OCI-LY1 (cell line): Measurements from ENCODE around the gene RAET1E.

Experiments used
- H2AFZ ChIP-seq: fragments of 200-600 bp; sonication (generic), shearing (Covaris generic); 2 replicates; pipeline ENCODE4 v1.6.0; 2014; ENCODE audit warnings: antibody characterized with exemption, mild to moderate bottlenecking, low read length
- H3F3A ChIP-seq: fragments of 200-600 bp; sonication (generic), shearing (Covaris generic); 2 replicates; pipeline ENCODE4 v1.6.0; 2014; ENCODE audit warnings: mild to moderate bottlenecking, antibody characterized with exemption, low read length, moderate library complexity; ENCODE audit not compliant: insufficient read depth
- H3K27ac ChIP-seq: fragments of 200-600 bp; sonication (generic); 2 replicates; pipeline ENCODE4 v1.5.1; 2014; ENCODE audit warnings: low read length, mixed run types, mild to moderate bottlenecking, low read depth; ENCODE audit not compliant: poor library complexity, severe bottlenecking
- H3K27me3 ChIP-seq: fragments of 200-600 bp; sonication (generic); 2 replicates; pipeline ENCODE4 v1.6.0; 2014; ENCODE audit warnings: antibody characterized with exemption, mild to moderate bottlenecking, low read length, moderate library complexity; ENCODE audit not compliant: insufficient read depth
- H3K36me3 ChIP-seq: fragments of 200-600 bp; sonication (generic); 2 replicates; pipeline ENCODE4 v1.6.1; 2014; ENCODE audit warnings: mild to moderate bottlenecking, antibody characterized with exemption, low read length, moderate library complexity, mixed read lengths; ENCODE audit not compliant: insufficient read depth
- H3K4me1 ChIP-seq: fragments of 200-600 bp; sonication (generic); 2 replicates; pipeline ENCODE4 v1.5.1; 2014; ENCODE audit warnings: mild to moderate bottlenecking, low read length, moderate library complexity; ENCODE audit not compliant: insufficient read depth, severe bottlenecking
- H3K4me2 ChIP-seq: fragments of 200-600 bp; sonication (generic), shearing (Covaris generic); 2 replicates; pipeline ENCODE4 v1.6.1; 2014; ENCODE audit warnings: low read length
- H3K4me3 ChIP-seq: fragments of 200-600 bp; sonication (generic); 2 replicates; pipeline ENCODE4 v1.5.1; 2014; ENCODE audit warnings: low read length, low read depth, mild to moderate bottlenecking, mixed read lengths; ENCODE audit not compliant: poor library complexity, severe bottlenecking
- H3K79me2 ChIP-seq: fragments of 200-600 bp; shearing (Covaris generic); 2 replicates; pipeline ENCODE4 v1.6.1; 2016; ENCODE audit warnings: mixed run types, low read length, mixed read lengths; ENCODE audit not compliant: insufficient read depth
- H3K9ac ChIP-seq: fragments of 200-600 bp; sonication (generic), shearing (Covaris generic); 2 replicates; pipeline ENCODE4 v1.6.1; 2014; ENCODE audit warnings: mild to moderate bottlenecking, low read length, mixed read lengths
- H3K9me2 ChIP-seq: fragments of 200-600 bp; sonication (generic), shearing (Covaris generic); 2 replicates; pipeline ENCODE4 v1.6.1; 2014; ENCODE audit warnings: low read depth, mild to moderate bottlenecking, low read length, mixed read lengths
- H3K9me3 ChIP-seq: fragments of 200-600 bp; shearing (Covaris generic); 2 replicates; pipeline ENCODE4 v1.6.1; 2014; ENCODE audit warnings: low read length, mixed read lengths
- H4K20me1 ChIP-seq: fragments of 200-600 bp; sonication (generic), shearing (Covaris generic); 2 replicates; pipeline ENCODE4 v1.6.0; 2016; ENCODE audit warnings: mild to moderate bottlenecking, low read length; ENCODE audit not compliant: insufficient read depth
- CTCF ChIP-seq: fragments of 200-600 bp; sonication (generic), shearing (Covaris generic); IDR thresholded peaks from 2 replicates; pipeline ENCODE4 v1.5.1; 2017; ENCODE audit warnings: mild to moderate bottlenecking, antibody characterized with exemption, low read length, moderate library complexity, mixed read lengths
- EZH2 ChIP-seq: fragments of 200-600 bp; sonication (generic), shearing (Covaris generic); IDR thresholded peaks from 2 replicates; pipeline ENCODE4 v1.8.0; 2017; ENCODE audit warnings: borderline replicate concordance, mixed run types, mild to moderate bottlenecking, antibody characterized with exemption, low read length, moderate library complexity, mixed read lengths

RAET1E gene

GRCh38 chr6:149859938-149860337, 38.0 kb downstream of the RAET1E start:
- no peak for TF ChIP-seq EZH2
- no peak for TF ChIP-seq CTCF
- no peak overlapping the region for H3K27ac ChIP-seq

GRCh38 chr6:149859368-149859767, 38.5 kb downstream of the RAET1E start:
- H3K36me3 ChIP-seq = no peaks in the 10 kb centered on the region
- H3K9ac ChIP-seq = no peak overlapping the region
- H3K4me3 ChIP-seq = no peak overlapping the region
- H3K9me3 ChIP-seq = no peaks in the 10 kb centered on the region
- H3K4me2 ChIP-seq = no peak overlapping the region
- no peaks in the 10 kb centered on the region for H3F3A ChIP-seq
- H3K79me2 ChIP-seq = no peaks in the 10 kb centered on the region
- peaks cover 6% of the 10 kb centered on the region for H3K4me1 ChIP-seq
- H3K9me2 ChIP-seq = no peaks in the 10 kb centered on the region
- no peak overlapping the region for H2AFZ ChIP-seq
- H3K27me3 ChIP-seq = 0 out of 2 replicates have a peak, but pooled peaks cover 10% of the 10 kb centered on the region
- H3K27ac ChIP-seq = no peak overlapping the region
- TF ChIP-seq CTCF (no peak), EZH2 (no peak)
- H4K20me1 ChIP-seq = no peaks in the 10 kb centered on the region

More at GRCh38 chr6:149859938-149860337, 38.0 kb downstream of the RAET1E start:
- H4K20me1 ChIP-seq = no peaks in the 10 kb centered on the region
- H3K4me1 ChIP-seq = peaks cover 11% of the 10 kb centered on the region
- H2AFZ ChIP-seq = no peak overlapping the region
- H3K9me2 ChIP-seq = no peaks in the 10 kb centered on the region
- no peak overlapping the region for H3K4me2 ChIP-seq
- no peaks in the 10 kb centered on the region for H3K36me3 ChIP-seq
- H3K79me2 ChIP-seq = no peaks in the 10 kb centered on the region
- no peaks in the 10 kb centered on the region for H3F3A ChIP-seq
- H3K4me3 ChIP-seq = no peak overlapping the region
- H3K9ac ChIP-seq = no peak overlapping the region
- H3K27me3 ChIP-seq = 0 out of 2 replicates have a peak, but pooled peaks cover 8% of the 10 kb centered on the region
- no peaks in the 10 kb centered on the region for H3K9me3 ChIP-seq

- Histone ChIP-seq H3F3A (no peaks in the 10 kb centered on the region), H3K36me3 (no peaks in the 10 kb centered on the region), H2AFZ (no peak overlapping the region), H3K79me2 (no peaks in the 10 kb centered on the region), H4K20me1 (no peaks in the 10 kb centered on the region), H3K4me2 (no peak overlapping the region), H3K27me3 (0 out of 2 replicates have a peak, but pooled peaks cover 10% of the 10 kb centered on the region), H3K9me3 (no peaks in the 10 kb centered on the region), H3K4me1 (peaks cover 4% of the 10 kb centered on the region), H3K4me3 (no peak overlapping the region), H3K27ac (no peak overlapping the region), H3K9me2 (no peaks in the 10 kb centered on the region), H3K9ac (no peak overlapping the region)
- no peak for TF ChIP-seq CTCF
- no peak for TF ChIP-seq EZH2
Observed at GRCh38 chr6:149857541-149857940, 40.4 kb downstream of the RAET1E start.
